ENCODE data around the gene MAN1A1. TPM values are rescaled to one million over a fixed set of nuclear protein-coding genes. Genes with fewer than 3 reads are reported as not detected.

Gene MAN1A1
- total RNA-seq, 1 experiment from 2014 or later, result 15.4 TPM

DNA sequence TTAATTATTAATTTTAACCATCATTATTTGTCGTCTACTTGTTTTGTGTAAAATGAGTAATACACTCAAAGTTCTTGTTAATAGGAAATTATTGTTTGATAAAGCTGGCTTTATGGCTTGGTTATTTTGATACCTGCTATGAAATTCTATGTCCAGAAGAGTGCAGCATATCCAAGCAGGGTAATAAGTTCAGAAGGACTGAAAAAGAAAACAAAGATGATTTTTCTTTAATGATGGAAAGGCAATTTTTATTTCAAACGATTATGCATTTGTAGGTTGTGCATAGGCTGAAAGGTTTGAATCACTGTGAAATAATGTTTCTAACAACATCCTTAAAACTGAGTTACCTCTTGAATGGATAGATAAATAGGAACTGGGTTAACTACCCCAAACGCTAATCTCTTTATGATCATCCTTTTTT is 1.4 kb upstream of the MAN1A1 start:
- H3K4me3 ChIP-seq, result peak overlapping the region; percentile 82
- no peaks in the 10 kb centered on the region for H3K27me3 ChIP-seq
- DNase-seq, result peak in 1 of 2 experiments; percentile 32
- no peak overlapping the region for H3K27ac ChIP-seq
- H3K36me3 ChIP-seq, result no peaks in the 10 kb centered on the region
- no peaks in the 10 kb centered on the region for H3K9me3 ChIP-seq (replicated peaks)
- H3K4me1 ChIP-seq, result no peaks in the 10 kb centered on the region; the same call in 1 of the 2 replicates

GRCh38 chr6:119350202-119350951 is 816 bp upstream of the MAN1A1 start:
- peak overlapping the region; percentile 60 for H3K27ac ChIP-seq
- peak in 1 of 2 experiments; percentile 44 for DNase-seq
- H3K27me3 ChIP-seq, result no peaks in the 10 kb centered on the region

DNA sequence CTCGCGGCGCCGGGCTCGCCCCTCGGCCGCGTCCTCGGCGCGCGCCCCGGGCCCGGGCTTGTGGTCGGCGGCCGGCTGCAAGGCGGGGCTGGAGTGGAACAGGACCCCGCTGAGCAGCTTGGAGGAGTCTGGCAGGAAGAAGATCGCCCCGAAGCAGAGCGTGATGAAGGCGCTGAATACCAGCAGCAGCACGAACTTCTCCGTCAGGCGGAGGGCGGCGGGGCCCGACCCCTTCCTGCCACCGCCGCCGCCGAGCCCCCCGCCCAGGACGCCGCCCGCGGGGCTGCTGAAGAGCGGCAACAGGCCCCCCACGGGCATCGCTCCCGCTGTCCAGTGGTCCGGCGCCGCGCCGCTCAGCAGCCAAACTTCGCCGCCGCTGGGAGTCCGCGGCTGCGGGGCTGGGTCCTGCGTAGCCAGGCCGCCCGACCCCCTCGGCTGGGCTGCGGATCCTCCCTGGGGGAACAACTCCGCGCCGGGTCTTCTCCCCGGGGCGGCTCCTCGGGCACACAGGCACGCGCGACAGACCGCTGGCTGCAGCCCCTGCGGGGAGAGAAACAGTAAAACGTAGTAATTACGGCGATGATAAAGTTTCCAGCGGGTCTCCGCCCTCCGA is 707 bp downstream of the MAN1A1 start:
- Histone ChIP-seq H3K9me3 (replicated peaks) (no peaks in the 10 kb centered on the region), H3K27ac (no peak overlapping the region; the same call in 1 of the 2 replicates)

More at GRCh38 chr6:119350202-119350951, 816 bp upstream of the MAN1A1 start:
- Histone ChIP-seq H3K4me1 (no peaks in the 10 kb centered on the region; the same call in 1 of the 2 replicates), H3K9me3 (replicated peaks) (no peaks in the 10 kb centered on the region), H3K4me3 (peak overlapping the region; percentile 82), H3K36me3 (no peaks in the 10 kb centered on the region)

GRCh38 chr6:119348096-119348747 is 1.3 kb downstream of the MAN1A1 start:
- H3K27me3 ChIP-seq, result no peaks in the 10 kb centered on the region
- H3K4me3 ChIP-seq, result peak overlapping the region; percentile 82
- H3K36me3 ChIP-seq, result no peaks in the 10 kb centered on the region
- no peaks in the 10 kb centered on the region for H3K9me3 ChIP-seq (replicated peaks)
- no peaks in the 10 kb centered on the region; the same call in 1 of the 2 replicates for H3K4me1 ChIP-seq
- no peak overlapping the region for H3K27ac ChIP-seq
- DNase-seq, result peak; percentile 36 to 44

More for the DNA sequence above, 707 bp downstream of the MAN1A1 start:
- peak; percentile 51 to 62 for DNase-seq
- no peaks in the 10 kb centered on the region for H3K36me3 ChIP-seq
- no peaks in the 10 kb centered on the region for H3K27me3 ChIP-seq
- H3K4me1 ChIP-seq, result no peaks in the 10 kb centered on the region; the same call in 1 of the 2 replicates
- H3K4me3 ChIP-seq, result peak overlapping the region; percentile 82

DNA sequence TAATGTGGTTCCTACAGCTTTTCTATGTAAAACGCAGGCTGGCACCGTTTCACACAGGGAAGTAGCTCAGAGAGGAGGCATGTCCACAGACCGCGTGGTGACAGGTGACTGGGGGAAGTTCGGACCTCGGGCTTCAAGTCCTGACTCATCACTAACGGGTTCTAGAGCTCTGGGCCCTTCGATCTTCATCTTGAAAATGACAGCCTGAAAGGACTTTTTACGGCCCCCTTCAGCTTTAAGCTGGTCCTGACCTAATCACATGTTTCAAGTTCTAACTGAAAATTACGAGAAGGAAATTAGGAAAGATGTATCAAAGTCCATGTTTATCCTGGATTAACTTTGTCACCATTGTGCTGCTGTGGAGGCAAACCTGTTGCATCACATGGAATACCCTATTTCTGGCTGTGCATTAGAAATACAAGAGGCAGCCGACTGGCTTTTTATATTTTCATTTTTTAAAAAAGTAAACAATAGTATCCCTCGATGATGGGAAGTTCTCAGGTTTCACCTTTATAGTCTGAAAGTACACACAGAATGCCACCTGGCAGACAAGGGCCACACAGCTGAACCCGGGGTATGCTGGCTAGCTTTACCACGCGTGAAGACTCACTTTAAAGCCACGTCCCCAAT is 2.0 kb downstream of the MAN1A1 start:
- Histone ChIP-seq H3K27me3 (no peaks in the 10 kb centered on the region), H3K4me3 (peak overlapping the region; percentile 82), H3K36me3 (no peaks in the 10 kb centered on the region), H3K27ac (no peak overlapping the region), H3K9me3 (replicated peaks) (no peaks in the 10 kb centered on the region), H3K4me1 (no peaks in the 10 kb centered on the region; the same call in 1 of the 2 replicates)
- DNase-seq, result peak in 1 of 2 experiments; percentile 25

DNA sequence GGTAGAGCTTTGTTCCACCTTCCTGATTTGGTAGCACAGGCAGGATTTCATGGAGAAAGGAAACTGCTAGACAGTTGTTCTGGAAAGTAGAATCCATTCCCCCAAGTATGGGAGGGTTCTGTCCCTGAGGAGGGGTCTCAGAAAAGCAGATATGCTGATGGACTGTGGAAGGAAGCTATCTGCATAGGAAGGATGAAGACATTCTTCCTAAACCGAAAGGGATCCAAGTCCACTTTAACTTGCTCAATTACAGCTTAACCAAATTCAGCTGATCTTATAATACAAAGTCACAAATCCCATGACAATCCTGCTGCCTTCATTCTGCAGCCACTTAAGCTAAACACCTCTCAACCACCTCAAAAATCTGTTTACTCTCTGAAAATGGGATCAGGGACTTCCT is 2.6 kb downstream of the MAN1A1 start:
- Histone ChIP-seq H3K27me3 (no peaks in the 10 kb centered on the region), H3K9me3 (replicated peaks) (no peaks in the 10 kb centered on the region), H3K27ac (no peak overlapping the region), H3K4me1 (no peaks in the 10 kb centered on the region; the same call in 1 of the 2 replicates), H3K4me3 (no peak overlapping the region), H3K36me3 (no peaks in the 10 kb centered on the region; the same call in 1 of the 2 replicates)
- no peak for DNase-seq

- Histone ChIP-seq H3K27me3 (no peaks in the 10 kb centered on the region), H3K36me3 (no peaks in the 10 kb centered on the region; the same call in 1 of the 2 replicates), H3K4me3 (no peak overlapping the region), H3K9me3 (replicated peaks) (no peaks in the 10 kb centered on the region), H3K27ac (no peak overlapping the region), H3K4me1 (no peaks in the 10 kb centered on the region; the same call in 1 of the 2 replicates)
- DNase-seq, result no peak
Measured at GRCh38 chr6:119346450-119346849, 3.1 kb downstream of the MAN1A1 start.

DNA sequence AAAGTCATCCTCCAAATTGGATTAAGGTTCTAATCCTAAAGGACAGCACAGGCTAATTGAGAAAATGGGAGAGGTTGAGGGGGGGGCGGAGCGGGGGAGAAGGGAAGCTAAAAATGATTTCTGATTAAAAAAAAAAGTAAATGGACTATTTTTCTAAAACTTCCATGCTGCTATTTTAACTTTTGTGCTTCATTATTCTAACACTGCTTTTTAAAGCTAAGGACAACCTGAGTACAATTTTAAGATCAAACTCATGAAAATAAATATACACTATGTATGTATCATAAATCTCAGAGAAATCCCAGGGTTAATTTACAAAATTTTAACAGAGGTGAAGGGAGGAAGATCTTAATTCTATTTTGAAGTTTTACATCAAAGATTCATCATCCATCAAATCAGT is 4.4 kb downstream of the MAN1A1 start:
- Histone ChIP-seq H3K4me1 (no peaks in the 10 kb centered on the region), H3K27ac (no peak overlapping the region), H3K27me3 (no peaks in the 10 kb centered on the region), H3K4me3 (no peak overlapping the region), H3K9me3 (replicated peaks) (no peaks in the 10 kb centered on the region), H3K36me3 (no peaks in the 10 kb centered on the region; the same call in 1 of the 2 replicates)
- DNase-seq, result no peak

DNA sequence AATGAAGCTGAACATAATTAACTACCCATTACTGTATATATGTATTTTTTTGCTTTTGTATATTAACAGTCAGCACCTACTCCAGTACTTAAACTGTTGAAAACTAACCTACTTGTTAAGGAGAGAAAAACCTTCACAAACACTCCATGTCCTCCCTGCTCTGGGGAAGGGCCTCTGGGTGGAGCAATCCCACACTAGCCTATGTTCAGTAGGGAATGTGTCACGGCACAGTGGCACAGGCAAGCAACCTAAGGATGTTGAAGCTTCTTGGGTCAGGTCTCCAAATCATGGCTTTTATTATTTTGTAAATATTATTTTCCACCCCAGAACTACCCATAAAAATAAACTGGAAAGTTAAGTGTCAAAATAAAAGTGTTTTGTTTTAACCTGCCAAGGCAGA is 5.3 kb downstream of the MAN1A1 start:
- Histone ChIP-seq H3K9me3 (replicated peaks) (no peaks in the 10 kb centered on the region), H3K36me3 (no peaks in the 10 kb centered on the region; the same call in 1 of the 2 replicates), H3K4me3 (no peak overlapping the region), H3K27me3 (no peaks in the 10 kb centered on the region), H3K27ac (no peak overlapping the region), H3K4me1 (no peaks in the 10 kb centered on the region)
- DNase-seq, result no peak

DNA sequence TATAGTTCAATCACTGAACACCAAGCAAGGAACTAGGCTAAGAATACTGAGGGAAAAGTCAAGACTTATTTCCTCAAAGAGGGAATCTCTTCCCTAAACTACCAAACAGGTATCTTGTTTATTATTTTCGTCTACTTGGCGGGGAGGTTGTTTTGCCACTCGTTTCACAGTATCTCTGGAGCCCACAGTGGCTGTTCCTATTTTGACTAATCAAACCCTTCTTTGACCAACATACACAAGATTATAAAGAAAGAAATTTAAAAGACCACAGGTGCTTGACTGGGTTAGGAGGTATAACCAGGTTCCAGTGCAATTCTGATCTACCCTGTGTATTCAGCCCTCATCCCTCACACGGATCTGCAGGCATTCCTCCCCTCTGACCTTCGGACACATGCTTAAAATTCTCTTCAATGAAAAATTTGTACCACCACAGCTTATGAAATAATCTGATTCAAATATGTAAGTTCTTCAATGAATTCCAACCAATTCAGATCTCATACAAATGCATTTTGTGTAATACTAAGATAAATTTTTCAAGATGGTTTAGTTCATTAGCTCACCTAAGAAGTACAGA is 5.9 kb downstream of the MAN1A1 start:
- H3K27me3 ChIP-seq, result no peaks in the 10 kb centered on the region
- H3K4me1 ChIP-seq, result no peaks in the 10 kb centered on the region
- no peaks in the 10 kb centered on the region for H3K9me3 ChIP-seq (replicated peaks)
- H3K36me3 ChIP-seq, result no peaks in the 10 kb centered on the region; the same call in 1 of the 2 replicates
- no peak overlapping the region for H3K4me3 ChIP-seq
- H3K27ac ChIP-seq, result no peak overlapping the region
- DNase-seq, result no peak

- no peaks in the 10 kb centered on the region; the same call in 1 of the 2 replicates for H3K36me3 ChIP-seq
- no peaks in the 10 kb centered on the region for H3K4me1 ChIP-seq
- no peak for DNase-seq
- H3K9me3 ChIP-seq (replicated peaks), result no peaks in the 10 kb centered on the region
- no peak overlapping the region for H3K4me3 ChIP-seq
- H3K27ac ChIP-seq, result no peak overlapping the region
- no peaks in the 10 kb centered on the region for H3K27me3 ChIP-seq
Measured at GRCh38 chr6:119343167-119343566, 6.4 kb downstream of the MAN1A1 start.

DNA sequence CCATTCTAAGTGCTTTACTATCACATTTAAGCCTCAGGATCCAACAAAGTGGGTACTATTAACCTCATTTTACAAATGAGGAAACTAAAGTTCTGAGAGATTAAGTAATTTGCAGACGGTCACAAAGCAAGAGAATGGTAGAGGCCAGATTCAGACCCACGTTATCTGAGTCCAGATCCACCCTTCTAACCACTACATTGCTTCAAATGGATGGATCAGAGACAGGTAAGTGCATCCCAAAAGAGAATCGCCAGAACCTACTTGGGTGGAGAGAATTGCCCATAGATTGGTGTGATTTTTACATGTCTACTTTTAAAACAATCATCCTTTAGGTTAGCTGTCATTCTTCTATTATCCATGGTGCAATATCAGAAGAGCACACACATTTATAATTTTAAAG is 7.1 kb downstream of the MAN1A1 start:
- Histone ChIP-seq H3K9me3 (replicated peaks) (no peaks in the 10 kb centered on the region), H3K27me3 (no peaks in the 10 kb centered on the region), H3K4me3 (no peak overlapping the region), H3K36me3 (no peaks in the 10 kb centered on the region; the same call in 1 of the 2 replicates), H3K27ac (no peak overlapping the region), H3K4me1 (no peaks in the 10 kb centered on the region)
- no peak for DNase-seq

GRCh38 chr6:119340796-119341487 is 8.6 kb downstream of the MAN1A1 start:
- H3K27me3 ChIP-seq, result no peaks in the 10 kb centered on the region
- no peaks in the 10 kb centered on the region for H3K9me3 ChIP-seq (replicated peaks)
- no peaks in the 10 kb centered on the region; the same call in 1 of the 2 replicates for H3K36me3 ChIP-seq
- no peaks in the 10 kb centered on the region for H3K4me1 ChIP-seq
- H3K4me3 ChIP-seq, result no peak overlapping the region
- no peak for DNase-seq
- H3K27ac ChIP-seq, result no peak overlapping the region

Data from SJCRH30 (cell line).